Activated gamma-delta T cell treated with anti-CD3 and anti-CD28 coated beads, Interleukin-2, amount 50 U/mL, for 16 hours (primary cell): Measurements from ENCODE around the gene GPC3.

Experiments used
- DNase-seq: peaks from one replicate; pipeline ENCODE4 v3.0.0-alpha.2; 2020; ENCODE audit warnings: low read depth

Gene GPC3

GRCh38 chrX:133968109-133968508 is 17.3 kb downstream of the GPC3 start:
- no peak for DNase-seq

GRCh38 chrX:133966199-133966598 is 19.2 kb downstream of the GPC3 start:
- DNase-seq, result no peak

GRCh38 chrX:133965321-133965720 is 20.1 kb downstream of the GPC3 start:
- DNase-seq, result no peak

- no peak for DNase-seq
These were observed 24.3 kb downstream of the GPC3 start for GRCh38 chrX:133961046-133961445.

GRCh38 chrX:133959972-133960371 is 25.4 kb downstream of the GPC3 start:
- no peak for DNase-seq

GRCh38 chrX:133958997-133959688 is 26.3 kb downstream of the GPC3 start:
- no peak for DNase-seq

- no peak for DNase-seq
These were observed 28.6 kb downstream of the GPC3 start for GRCh38 chrX:133956570-133957340.

GRCh38 chrX:133953785-133954355 is 31.5 kb downstream of the GPC3 start:
- no peak for DNase-seq

GRCh38 chrX:133953078-133953477 is 32.3 kb downstream of the GPC3 start:
- no peak for DNase-seq

GRCh38 chrX:133951098-133951497 is 34.3 kb downstream of the GPC3 start:
- no peak for DNase-seq

- DNase-seq, result no peak
These were observed 35.2 kb downstream of the GPC3 start for GRCh38 chrX:133950214-133950613.

GRCh38 chrX:133948895-133949294 is 36.5 kb downstream of the GPC3 start:
- DNase-seq, result no peak

GRCh38 chrX:133947996-133948395 is 37.4 kb downstream of the GPC3 start:
- DNase-seq, result no peak

GRCh38 chrX:133947022-133947421 is 38.4 kb downstream of the GPC3 start:
- DNase-seq, result no peak

GRCh38 chrX:133943507-133943906 is 41.9 kb downstream of the GPC3 start:
- no peak for DNase-seq

- DNase-seq, result no peak
These were observed 45.6 kb downstream of the GPC3 start for GRCh38 chrX:133939655-133940302.

- DNase-seq, result no peak
These were observed 46.9 kb downstream of the GPC3 start for GRCh38 chrX:133938530-133938929.

- no peak for DNase-seq
These were observed 48.4 kb downstream of the GPC3 start for GRCh38 chrX:133937022-133937421.

GRCh38 chrX:133935076-133935475 is 50.3 kb downstream of the GPC3 start:
- no peak for DNase-seq

GRCh38 chrX:133933316-133933715 is 52.1 kb downstream of the GPC3 start:
- no peak for DNase-seq

- no peak for DNase-seq
These were observed 55.4 kb downstream of the GPC3 start for GRCh38 chrX:133929836-133930464.

GRCh38 chrX:133928365-133928764 is 57.0 kb downstream of the GPC3 start:
- no peak for DNase-seq
